ENCODE data around the gene CHIA.
A peak's percentile ranks its signal among the peaks of the same experiment; 100 is the strongest.
"Not testable (repeated sequence)": the region's sequence is repeated elsewhere in the genome, so short reads cannot be mapped to it uniquely, and the experiment has no call there.

Gene CHIA

DNA sequence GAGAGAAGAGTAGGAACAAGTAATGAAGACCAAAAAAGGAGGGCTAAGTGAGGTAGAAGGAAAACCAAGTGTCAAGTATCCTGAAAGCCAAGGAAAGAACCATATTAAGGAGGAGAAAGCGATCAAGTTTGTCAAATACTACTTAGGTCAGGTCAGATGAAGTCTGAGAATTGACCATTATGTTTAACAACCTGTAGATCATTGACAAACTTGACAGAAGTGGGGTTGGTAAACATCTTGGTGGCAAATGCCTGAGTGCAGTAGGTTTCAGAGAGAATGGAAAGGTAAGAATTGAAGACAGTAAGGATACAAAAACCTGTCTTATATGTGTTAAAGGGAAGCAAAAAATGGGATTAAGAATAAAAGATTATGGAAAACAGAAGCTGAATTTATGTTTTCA is 3.7 kb upstream of the CHIA start:
- DNase-seq: no peak

DNA sequence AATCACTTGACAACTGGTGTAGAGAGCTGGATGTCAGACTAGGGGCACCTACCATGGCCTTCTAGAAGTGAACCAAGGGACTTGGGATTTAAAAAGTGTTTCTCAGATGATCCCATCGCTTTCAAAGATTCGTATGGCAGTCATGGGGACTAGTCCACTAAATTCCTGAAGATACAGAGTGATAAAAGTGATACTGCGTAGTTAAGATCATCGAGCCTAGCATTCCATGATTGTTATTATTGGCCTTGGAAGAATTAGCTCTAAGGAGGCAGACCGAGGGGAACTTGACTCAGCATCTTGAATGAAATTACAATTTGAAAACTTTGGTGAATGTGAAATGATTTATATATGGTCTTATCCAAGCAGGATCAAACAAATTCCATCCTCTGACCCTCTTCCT is 1.3 kb upstream of the CHIA start:
- DNase-seq: no peak

DNA sequence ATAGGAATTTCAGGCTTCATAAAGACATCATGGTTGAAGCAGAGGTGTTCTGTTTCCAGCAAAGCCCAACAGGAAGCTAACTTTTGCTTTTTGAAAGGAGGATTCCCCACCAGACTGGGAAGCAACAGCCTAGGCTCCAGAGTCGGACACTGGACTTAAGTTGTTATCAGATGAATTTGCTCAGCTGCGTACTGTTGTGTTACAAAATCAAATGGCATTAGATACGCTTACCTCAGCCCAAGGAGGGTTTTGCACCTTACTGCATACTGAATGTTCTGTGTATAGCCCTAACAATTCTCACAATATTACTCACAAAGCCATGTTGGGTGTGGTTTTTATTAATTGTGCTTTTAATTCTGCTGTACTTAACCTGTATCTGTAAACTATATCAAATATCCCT is 547 bp upstream of the CHIA start:
- no peak for DNase-seq

DNA sequence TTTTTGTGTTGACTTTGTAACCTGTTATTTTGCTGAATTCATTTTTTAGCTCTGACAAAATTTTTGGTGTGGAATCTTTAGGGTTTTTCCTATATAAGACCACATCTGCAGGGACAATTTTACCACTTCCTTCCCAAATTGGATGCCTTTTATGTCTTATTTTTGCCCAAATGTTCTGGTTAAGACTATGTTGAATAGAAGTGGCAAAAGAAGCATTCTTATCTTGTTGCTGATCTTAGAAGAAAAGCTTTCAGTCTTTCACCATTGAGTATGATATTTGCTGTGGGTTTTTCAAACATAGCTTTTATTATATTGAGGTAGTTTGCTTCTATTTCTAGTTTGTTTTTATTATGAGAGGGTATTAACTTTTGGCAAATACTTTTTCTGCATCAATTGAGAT is 3.7 kb downstream of the CHIA start:
- no peak for DNase-seq

DNA sequence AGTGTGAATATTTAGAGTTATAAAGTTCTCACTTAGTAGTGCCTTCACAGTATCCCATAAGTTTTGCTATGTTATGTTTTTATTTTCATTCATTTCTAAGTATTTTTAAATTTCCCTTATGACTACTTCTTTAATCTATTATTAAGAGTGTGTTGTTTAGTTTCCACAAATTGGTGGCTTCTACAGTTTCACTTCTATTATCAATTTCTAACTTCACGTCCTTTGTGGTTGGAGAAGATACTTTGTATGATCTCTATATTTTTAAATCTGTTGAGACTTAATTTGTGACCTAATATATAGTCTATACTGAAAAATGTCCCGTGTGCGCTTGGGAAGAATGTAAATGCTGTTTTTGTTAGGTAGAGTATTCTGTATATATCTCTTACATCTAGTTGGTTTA is 11.7 kb downstream of the CHIA start:
- DNase-seq: no peak

DNA sequence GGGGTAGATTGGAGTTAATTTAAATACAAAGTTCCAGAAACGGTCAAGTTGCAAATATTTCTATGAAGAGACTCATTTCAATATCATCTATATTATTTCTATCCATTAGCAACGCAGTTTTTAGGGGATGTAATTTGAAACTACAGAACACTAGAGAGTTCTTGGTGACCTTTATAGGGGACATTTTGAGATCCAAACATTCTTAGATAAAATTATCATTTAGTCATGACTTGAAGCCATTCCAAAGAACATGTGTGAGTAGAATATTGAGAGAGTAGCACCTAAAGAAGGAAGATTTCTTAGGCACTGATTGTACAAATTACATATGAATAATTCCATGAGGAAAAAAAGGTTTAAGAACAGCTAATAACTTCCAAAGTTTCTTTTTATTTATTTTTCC is 19.0 kb downstream of the CHIA start:
- DNase-seq: no peak

DNA sequence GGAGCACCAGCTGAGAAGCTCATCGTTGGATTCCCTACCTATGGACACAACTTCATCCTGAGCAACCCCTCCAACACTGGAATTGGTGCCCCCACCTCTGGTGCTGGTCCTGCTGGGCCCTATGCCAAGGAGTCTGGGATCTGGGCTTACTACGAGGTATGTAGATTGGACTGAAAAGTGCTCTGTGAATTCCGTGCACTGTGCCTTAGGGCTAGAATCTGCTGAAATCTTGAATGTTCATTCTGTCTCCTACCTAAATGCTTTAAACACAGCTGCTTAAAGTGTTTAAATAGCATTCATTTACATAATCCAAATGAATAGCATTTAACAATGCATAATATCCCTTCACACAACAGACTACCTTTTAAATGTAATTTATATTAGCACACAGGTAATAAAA is 27.9 kb downstream of the CHIA start:
- no peak for DNase-seq

DNA sequence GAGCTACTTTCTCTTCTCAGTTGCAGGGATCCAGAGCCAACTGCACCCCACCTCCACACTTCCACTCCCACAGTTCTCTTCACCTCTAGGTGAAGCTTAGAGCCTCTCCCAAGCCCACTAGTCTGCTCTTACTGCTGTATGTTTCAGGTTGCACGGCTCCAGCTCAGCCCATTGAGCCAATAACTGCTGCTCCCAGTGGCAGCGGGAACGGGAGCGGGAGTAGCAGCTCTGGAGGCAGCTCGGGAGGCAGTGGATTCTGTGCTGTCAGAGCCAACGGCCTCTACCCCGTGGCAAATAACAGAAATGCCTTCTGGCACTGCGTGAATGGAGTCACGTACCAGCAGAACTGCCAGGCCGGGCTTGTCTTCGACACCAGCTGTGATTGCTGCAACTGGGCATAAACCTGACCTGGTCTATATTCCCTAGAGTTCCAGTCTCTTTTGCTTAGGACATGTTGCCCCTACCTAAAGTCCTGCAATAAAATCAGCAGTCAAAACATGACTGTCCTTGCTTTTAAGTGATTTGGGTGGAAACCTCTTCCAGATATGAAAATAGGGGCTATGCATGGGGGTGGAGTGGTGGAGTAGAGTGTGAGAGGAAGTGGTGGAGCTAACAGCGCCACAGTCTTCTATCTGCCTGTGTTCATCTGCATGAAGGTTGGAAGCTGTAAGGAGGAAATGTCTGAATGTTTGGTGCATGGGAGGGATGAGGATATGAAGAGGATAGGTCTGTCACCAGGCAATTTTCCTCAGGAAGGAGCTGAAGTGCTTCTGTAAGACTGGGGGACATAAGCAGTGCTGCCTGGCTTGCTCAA is 29.6 kb downstream of the CHIA start:
- no peak for DNase-seq

DNA sequence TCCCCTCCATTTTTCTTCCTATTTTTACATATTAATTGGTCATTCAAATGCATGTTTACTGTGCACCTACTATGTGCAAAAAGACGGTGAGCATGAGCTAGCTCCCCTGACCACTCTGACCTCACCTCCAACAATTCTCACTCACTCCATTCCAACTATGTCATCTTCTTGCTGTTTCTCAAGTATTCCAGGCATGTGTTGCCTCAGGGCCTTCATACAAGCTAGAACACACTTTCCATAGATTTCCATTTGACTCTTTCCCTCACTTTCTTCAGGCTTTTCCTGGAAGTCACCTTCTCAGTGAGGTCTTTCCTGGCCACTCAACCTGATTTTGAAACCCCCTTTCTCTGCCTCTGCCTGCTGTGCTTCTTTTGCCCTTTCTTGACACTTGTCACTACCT is 32.6 kb downstream of the CHIA start:
- no peak for DNase-seq

DNA sequence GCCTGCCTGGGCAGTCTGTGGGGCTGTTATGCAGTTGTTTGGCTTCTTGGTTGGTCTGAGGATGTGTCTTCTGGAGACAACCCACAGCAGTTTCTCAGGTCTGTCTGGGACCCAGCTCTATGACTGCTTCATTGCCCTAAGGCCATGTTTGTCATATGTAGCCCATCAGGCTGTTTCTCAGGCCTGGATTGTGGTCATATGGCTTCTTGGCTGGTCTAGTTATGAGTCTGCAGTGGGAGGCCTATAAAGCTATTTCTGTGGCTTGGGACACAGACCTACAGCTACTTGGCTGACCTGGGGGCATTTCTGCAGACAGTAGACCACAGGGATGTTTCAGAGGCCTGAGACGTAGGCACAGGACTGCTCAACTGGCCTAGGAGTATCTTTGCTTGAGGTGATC is 41.5 kb downstream of the CHIA start:
- no peak for DNase-seq

DNA sequence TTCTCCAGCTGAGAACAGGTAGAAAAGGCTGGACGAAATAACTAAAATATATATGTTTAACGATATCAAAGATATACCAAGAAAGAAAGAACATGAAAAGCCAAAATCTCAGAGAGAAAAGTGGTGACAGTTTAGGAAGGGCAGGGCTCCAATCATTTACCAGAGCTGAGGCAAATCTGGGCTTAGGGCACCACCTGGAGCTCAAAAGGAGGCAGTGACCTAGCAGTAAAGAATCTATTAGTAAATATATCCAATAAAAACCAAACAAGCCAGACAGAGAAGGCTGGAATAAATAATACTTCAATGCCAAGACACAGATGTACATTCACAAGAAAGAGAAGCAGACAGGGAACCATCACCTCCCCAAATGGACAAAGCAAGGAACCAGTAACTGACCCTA is 43.5 kb downstream of the CHIA start:
- peak; percentile 51 for DNase-seq

DNA sequence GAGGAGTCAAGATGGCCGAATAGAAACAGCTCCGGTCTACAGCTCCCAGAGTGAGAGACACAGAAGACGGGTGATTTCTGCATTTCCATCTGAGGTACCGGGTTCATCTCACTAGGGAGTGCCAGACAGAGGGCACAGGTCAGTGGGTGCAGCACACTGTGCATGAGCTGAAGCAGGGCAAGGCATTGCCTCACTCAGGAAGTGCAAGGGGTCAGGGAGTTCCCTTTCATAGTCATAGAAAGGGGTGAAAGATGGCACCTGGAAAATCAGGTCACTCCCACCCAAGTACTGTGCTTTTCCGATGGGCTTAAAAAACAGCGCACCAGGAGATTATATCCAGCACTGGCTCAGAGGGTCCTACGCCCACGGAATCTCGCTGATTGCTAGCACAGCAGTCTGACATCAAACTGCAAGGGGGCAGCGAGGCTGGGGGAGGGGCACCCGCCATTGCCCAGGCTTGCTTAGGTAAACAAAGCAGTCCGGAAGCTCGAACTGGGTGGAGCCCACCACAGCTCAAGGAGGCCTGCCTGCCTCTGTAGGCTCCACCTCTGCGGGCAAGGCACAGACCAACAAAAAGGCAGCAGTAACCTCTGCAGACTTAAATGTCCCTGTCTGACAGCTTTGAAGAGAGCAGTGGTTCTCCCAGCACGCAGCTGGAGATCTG is 44.7 kb downstream of the CHIA start:
- DNase-seq: not testable (repeated sequence)

DNA sequence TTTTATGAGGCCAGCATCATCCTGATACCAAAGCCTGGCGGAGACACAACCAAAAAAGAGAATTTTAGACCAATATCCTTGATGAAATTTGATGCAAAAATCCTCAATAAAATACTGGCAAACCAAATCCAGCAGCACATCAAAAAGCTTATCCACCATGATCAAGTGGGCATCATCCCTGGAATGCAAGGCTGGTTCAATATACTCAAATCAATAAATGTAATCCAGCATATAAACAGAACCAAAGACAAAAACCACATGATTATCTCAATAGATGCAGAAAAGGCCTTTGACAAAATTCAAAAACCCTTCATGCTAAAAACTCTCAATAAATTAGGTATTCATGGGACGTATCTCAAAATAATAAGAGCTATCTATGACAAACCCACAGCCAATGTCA is 48.2 kb downstream of the CHIA start:
- DNase-seq: not testable (repeated sequence)

DNA sequence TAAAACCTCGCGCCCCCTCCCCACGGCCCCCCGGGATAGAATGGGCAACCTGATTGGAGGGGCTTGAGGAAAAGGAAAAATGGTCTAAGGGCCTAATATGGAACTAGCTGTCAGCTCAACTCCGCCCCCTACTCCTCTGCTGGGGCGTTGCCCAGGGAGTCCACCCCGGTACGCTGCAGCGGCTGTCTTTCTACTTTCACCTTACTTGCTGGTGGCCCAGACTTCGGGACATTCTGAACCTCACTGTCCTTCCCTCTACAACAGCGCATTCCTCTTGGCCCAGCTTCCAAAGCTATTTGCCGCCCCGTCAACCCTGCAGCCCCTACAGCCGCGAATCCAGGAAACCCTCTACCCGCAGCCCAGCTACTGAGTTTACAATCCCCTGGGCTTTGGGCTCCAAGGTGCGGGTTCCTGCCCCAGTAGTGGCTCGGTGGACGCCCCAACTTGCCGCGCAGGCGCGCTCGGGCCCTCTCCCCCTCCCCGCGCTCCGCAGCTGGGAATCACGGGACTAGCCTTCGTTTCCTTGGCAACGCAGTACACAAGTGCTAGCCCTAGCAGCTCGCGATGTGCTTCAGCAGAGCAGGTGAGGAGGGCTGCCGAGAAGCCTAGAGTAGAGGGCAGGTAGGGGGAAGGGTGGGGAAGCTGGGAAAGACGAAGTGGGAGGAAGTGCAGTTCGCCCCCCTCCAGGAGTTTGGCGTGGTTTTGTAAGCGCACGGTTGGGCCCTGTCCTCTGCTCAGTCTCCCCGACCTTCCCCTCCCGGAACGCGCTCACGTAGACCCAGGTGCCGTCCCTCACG is 55.6 kb downstream of the CHIA start:
- peak; percentile 91 for DNase-seq

DNA sequence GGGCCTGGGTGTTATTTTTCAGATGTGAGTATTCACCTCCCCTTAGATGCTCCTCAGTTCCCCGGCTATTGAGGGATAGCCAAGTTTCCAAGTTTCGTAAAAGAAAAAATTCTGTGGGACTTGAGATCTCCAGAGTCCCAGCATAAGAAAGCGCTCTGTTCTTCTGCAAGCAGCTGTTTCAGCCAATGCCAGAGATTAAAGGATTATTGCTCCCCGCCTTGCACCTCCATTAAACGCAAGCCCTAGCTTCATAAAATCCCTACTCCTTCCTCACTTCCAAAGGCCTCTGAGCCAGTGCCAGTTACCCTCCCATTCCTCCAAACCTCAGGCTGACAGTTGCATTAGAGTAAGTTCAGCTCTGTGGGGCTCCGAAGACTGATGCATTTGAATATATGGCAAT is 56.4 kb downstream of the CHIA start:
- no peak for DNase-seq

DNA sequence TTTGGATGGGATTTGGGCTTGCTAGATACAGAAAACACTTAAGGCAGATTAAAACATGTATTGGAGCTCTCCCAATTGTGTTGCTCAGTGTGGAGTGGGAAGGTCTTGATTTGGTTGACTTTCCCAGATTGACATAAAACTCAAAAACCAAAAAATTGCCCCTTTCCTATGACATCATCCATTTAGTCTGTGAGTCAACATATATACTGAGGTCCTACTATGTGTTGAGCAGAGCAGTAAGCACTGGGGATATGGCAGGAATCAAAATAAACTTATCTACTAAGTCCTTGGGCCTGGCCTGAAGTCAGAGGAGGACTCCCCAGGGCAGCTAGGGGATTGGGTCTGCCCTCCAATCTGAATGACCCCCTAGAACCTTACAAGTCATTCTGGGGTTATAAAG is 61.0 kb downstream of the CHIA start:
- DNase-seq: no peak

DNA sequence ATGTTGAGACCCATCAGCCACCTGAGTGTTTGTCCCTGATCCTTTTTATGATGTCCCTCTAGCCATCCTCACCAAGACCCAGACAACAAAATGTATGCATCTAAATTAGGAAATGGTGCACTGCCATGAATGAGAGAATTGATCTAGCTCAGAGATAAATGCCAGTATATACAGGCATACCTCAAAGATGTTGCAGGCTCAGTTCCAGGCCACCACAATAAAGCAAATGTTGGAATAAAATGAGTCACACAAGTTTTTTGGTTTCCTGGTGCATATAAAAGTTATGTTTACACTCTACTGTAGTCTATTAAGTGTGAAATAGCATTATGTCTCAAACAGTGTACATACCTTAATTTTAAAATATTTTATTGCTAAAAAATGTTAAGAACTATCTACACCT is 63.9 kb downstream of the CHIA start:
- no peak for DNase-seq

DNA sequence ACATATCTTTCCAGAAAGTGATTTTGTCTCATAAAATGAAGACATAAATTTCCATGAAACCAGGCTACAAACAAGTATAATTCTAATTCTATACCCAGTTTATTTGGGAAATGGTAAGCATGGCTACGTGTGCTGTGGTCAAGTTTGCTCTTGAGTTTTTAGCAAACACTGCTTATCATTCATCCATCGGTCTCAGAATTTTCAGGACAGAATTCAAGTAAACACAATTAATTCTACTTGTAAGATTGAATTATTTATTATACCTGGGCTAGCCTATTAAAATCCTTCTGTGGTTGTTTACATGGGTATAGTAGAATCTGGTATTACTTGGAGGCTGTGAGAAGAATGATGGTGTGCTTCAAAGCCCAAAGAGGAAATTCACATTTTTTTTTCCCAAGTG is 68.3 kb downstream of the CHIA start:
- no peak for DNase-seq

DNA sequence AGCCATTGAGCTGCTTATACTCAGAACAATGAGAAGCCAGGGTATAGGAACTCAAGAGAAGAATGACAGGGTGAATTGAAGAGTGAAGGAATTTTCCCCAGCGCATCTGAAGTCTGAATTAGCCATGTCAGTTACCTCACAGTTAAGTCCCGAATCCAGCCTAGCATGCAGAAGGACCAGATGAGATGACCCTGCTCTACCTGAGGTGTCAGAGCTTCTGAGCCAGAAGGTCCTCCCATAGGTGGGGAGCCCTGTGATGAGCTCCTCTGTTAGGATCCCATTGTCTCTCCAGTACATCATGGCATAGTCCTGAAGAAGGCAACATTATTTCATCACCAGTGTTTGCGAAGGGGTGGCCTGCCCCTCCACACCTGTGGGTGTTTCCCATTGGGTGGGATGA is 68.7 kb downstream of the CHIA start:
- no peak for DNase-seq

DNA sequence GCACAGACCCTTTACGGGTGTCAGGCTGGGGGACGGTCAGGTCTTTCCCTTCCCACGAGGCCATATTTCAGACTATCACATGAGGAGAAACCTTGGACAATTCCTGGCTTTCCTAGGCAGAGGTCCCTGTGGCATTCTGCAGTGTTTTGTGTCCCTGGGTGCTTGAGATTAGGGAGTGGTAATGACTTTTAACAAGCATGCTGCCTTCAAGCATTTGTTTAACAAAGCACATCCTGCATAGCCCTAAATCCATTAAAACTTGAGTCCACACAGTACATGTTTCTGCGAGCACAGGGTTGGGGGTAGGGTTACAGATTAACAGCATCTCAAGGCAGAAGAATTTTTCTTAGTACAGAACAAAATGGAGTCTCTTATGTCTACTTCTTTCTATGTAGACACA is 69.6 kb downstream of the CHIA start:
- not testable (repeated sequence) for DNase-seq

DNA sequence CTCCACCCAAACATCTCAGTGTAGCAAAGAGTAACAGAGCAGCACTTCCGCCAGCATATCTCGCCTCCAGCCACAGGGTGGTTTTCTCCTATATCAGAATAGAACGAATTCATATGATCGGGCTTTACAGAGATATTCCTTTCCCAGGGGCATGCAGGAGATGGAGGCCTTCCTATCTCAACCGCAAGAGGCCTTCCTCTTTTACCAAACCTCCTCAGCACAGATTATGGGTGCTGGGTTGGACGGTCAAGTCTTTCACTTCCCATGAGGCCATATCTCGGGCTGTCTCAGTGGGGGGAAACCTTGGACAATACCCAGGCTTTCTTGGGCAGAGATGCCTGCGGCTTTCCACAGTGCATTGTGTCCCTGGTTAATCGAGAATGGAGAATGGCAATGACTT is 71.1 kb downstream of the CHIA start:
- DNase-seq: no peak

DNA sequence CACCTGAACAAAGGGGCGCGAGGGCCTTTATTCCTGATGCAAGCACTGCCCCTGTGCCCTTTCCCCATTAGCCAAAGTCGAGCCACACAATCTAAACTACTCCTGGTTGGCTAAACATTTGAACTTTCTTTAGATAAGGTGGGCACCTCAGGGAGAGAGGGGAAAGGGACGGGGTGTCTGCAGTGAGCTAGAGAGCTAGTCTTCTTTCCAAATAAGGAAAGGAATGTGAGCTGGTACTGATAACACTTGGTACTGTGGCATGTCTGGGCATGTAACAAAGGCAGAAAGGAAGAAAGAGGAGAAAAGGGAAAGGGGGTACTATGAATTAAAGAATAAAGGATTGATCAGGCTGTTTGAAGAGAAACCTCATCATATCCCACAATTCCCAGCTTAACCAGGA is 74.0 kb downstream of the CHIA start:
- DNase-seq: peak; percentile 50

DNA sequence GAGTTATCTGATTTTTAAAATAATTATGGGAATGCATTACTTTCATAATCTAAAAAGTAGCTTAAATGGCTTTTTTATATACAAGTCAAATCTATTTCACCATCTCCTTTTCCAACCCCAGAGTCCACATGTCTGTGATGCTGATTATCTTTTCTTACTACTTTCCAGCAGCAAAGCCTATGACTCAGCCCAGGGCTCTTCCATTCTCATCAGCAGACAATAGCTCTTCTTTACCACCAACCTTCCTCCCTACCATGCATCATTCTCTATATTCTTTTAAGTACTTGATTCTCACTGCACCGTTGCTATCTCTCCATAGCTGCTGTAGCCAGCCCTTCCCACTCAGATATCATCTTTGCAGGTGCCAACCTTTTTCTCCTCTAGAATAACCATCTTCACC is 75.6 kb downstream of the CHIA start:
- DNase-seq: no peak

DNA sequence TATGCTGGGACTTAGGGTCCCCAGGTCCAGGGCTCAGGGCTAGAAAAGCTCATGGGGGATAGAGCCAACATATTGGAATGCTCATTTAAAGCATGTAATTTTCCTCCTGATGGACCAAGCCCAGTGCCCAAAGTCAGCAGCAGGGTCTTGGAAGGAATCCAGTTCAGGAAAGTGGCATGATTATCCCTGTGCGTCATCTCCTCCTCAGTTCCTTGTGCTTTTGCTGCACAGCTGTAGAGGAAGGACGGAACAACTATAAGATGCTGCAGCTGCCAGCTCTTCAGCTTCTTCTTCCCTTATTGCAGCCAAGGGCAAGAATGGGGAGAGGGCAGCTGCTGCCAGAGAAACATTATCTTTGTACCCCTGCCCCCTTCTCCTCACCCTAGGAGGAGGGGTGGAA is 78.5 kb downstream of the CHIA start:
- peak; percentile 55 for DNase-seq

All from NCI-H2171 treated with DMSO at 0.1 percent for 48 hours (cell line).